Measurements from ENCODE around the gene CSRNP3.

DNA sequence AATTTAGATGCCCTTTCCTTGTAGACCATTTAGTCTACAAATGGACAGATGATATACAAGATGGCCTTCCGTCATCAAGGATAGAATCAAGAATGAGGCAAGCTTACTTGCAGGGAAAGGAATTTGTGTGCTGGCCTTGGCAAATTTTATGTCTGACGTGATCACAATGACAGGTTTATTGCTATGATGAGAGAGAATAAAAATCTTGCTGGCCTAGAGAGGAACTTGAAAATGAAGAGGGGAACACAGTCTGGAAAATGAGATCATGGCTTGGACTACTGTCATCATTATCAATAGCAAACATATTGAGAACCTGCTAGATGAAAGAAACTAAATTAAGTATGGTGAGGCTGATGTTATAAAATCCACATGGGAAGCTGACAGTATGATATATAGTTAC, 66.0 kb downstream of the CSRNP3 start:
- TF ChIP-seq, protein P1, sequence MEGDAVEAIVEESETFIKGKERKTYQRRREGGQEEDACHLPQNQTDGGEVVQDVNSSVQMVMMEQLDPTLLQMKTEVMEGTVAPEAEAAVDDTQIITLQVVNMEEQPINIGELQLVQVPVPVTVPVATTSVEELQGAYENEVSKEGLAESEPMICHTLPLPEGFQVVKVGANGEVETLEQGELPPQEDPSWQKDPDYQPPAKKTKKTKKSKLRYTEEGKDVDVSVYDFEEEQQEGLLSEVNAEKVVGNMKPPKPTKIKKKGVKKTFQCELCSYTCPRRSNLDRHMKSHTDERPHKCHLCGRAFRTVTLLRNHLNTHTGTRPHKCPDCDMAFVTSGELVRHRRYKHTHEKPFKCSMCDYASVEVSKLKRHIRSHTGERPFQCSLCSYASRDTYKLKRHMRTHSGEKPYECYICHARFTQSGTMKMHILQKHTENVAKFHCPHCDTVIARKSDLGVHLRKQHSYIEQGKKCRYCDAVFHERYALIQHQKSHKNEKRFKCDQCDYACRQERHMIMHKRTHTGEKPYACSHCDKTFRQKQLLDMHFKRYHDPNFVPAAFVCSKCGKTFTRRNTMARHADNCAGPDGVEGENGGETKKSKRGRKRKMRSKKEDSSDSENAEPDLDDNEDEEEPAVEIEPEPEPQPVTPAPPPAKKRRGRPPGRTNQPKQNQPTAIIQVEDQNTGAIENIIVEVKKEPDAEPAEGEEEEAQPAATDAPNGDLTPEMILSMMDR (IDR thresholded peaks at IDR 0.05): no peak
- TF ChIP-seq POLR2A (IDR thresholded peaks at IDR 0.05): no peak
